GM12874 (cell line): Measurements from ENCODE around the gene SERINC1.

Experiments used
- CTCF ChIP-seq: IDR thresholded peaks from 2 replicates; pipeline ENCODE4 v1.5.1; 2011; ENCODE audit warnings: low read depth, mild to moderate bottlenecking, control low read depth, low read length, moderate library complexity; ENCODE audit not compliant: insufficient read depth

Gene SERINC1

GRCh38 chr6:122428781-122429180 lies 42.8 kb downstream of the SERINC1 start:
- TF ChIP-seq CTCF = no peak

GRCh38 chr6:122426597-122426996 lies 45.0 kb downstream of the SERINC1 start:
- TF ChIP-seq CTCF = no peak

GRCh38 chr6:122423734-122424133 lies 47.9 kb downstream of the SERINC1 start:
- no peak for TF ChIP-seq CTCF

DNA sequence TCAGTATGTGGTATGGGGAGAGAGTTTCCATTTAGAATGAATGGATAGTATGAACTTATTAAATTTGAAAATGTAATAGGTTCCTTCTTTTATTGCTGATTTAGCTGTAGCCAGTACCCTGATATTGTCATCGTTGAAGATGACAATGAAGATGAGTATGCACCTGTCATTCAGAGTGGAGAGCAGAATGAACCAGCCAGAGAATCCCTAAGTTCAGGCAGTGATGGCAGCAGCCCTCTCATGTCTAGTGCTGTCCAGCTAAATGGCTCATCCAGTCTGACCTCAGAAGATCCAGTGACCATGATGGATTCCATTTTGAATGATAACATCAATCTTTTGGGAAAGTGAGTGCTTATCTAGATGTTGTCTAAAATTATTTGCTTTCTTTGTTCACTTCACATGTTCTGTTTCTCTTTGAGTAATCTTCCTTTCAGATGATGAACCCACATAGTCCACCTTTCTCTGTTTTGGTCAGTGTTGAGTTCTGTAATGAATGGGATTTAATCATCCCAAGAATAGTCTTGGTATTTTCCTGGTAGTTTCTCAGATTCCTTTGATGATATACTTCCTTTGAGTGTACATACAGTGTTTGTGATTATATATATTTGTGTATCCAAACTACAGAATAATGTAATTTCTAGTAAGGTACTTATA lies 48.9 kb downstream of the SERINC1 start:
- no peak for TF ChIP-seq CTCF

DNA sequence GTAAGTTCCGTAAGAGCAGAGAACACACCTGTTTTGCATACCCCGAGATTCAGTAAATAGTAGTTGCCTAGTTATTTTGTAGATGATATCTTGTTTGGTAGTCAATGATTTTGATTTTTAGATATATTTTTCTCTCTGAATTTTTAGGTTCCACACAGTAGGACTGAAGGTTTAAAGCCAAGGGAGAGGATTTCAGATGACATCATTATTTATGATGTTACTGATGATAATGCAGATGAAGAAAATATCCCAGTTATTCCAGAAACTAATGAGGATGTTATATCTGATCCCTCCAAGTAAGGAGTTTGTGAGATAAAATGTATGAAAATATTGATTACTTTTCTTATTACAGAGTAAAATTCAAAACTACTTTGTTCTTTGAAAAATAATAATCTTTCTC lies 49.6 kb downstream of the SERINC1 start:
- no peak for TF ChIP-seq CTCF

DNA sequence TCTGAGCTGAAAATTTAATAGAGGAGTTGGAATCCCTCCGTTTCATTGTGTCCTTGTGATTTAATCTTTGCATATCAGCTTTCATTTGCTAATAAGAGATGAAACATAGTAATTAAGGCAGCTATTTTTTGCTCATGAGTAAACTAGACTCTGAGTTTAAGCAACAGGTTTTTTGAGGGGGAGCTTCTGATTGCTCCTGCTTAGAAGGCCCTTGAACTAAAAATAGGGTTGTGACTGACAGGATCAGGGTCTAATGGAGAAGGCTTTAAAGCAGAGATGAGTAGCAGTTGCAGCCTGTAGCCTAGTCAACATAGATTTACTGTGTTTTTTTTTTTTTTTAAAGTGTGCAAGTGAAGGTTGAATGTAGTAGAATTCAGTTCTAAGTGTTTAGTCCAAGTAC lies 54.8 kb downstream of the SERINC1 start:
- TF ChIP-seq CTCF = no peak

GRCh38 chr6:122412001-122412400 lies 59.6 kb downstream of the SERINC1 start:
- TF ChIP-seq CTCF = no peak
